PC-3 (cell line): ENCODE results near the gene REXO1. TPM values are rescaled to one million over a fixed set of nuclear protein-coding genes. Genes with fewer than 3 reads are reported as not detected.

ENCODE experiments used
- ATAC-seq: fragments of 200-7000 bp; cut with Tn5 transposase; 2 replicates; pipeline ENCODE4 v1.9.1; 2020; ENCODE audit warnings: mild to moderate bottlenecking, moderate library complexity
- BruUV-seq: library from RNA; stranded (reverse); fragments of 400-500 nt; replicated peaks from 2 replicates; lab custom pipeline; 2021; lab: Mats Ljungman, UMichigan
- CTCF ChIA-PET: fragments of 300-600 bp; sonication (Branson Sonifier 250); formaldehyde crosslinking; loops from one replicate; lab custom pipeline; 2022; ENCODE audit warnings: antibody characterized with exemption; lab: Charles Lee
- POLR2A ChIA-PET: fragments of 300-600 bp; sonication (Branson Sonifier 250); formaldehyde crosslinking; loops from one replicate; lab custom pipeline; 2022; ENCODE audit warnings: antibody characterized with exemption; ENCODE audit not compliant: unreplicated experiment; lab: Charles Lee
- DNase-seq: peaks from one replicate; pipeline ENCODE4 v3.0.0-alpha.2; 2015
- H2AFZ ChIP-seq: fragments of 300-600 bp; sonication (generic); 2 replicates; pipeline ENCODE4 v1.6.0; 2016; ENCODE audit warnings: antibody characterized with exemption, low read length
- H3F3A ChIP-seq: fragments of 300-600 bp; sonication (generic); one replicate; pipeline ENCODE4 v1.6.0; 2017; ENCODE audit warnings: antibody characterized with exemption, low read length, control low read depth, mild to moderate bottlenecking; ENCODE audit not compliant: unreplicated experiment
- H3K27ac ChIP-seq: fragments of 300-600 bp; sonication (generic); 2 replicates; pipeline ENCODE4 v1.5.1; 2016; ENCODE audit warnings: mild to moderate bottlenecking, low read length
- H3K27me3 ChIP-seq: fragments of 300-600 bp; sonication (generic); 2 replicates; pipeline ENCODE4 v1.6.1; 2016; ENCODE audit warnings: low read length, mixed read lengths
- H3K36me3 ChIP-seq: fragments of 300-600 bp; sonication (generic); 2 replicates; pipeline ENCODE4 v1.6.1; 2016; ENCODE audit warnings: low read depth, mixed run types, low read length, mixed read lengths
- H3K4me1 ChIP-seq: fragments of 300-600 bp; sonication (generic); 2 replicates; pipeline ENCODE4 v1.5.1; 2016; ENCODE audit warnings: low read length; ENCODE audit not compliant: insufficient read depth
- H3K4me2 ChIP-seq: fragments of 300-600 bp; sonication (generic); 2 replicates; pipeline ENCODE4 v1.6.0; 2016; ENCODE audit warnings: low read length
- H3K4me3 ChIP-seq: fragments of 300-600 bp; sonication (generic); 2 replicates; pipeline ENCODE4 v1.5.1; 2016; ENCODE audit warnings: mild to moderate bottlenecking, low read length, mixed read lengths
- H3K79me2 ChIP-seq: fragments of 300-600 bp; sonication (generic); 2 replicates; pipeline ENCODE4 v1.6.1; 2017; ENCODE audit warnings: low read length, mixed read lengths
- H3K9ac ChIP-seq: fragments of 300-600 bp; sonication (generic); 2 replicates; pipeline ENCODE4 v1.6.0; 2016; ENCODE audit warnings: mild to moderate bottlenecking, low read length
- H3K9me2 ChIP-seq: fragments of 300-600 bp; sonication (generic); replicated peaks from 2 replicates; pipeline ENCODE4 v1.6.1; 2016; ENCODE audit warnings: mixed run types, low read length, mixed read lengths
- H3K9me3 ChIP-seq: fragments of 300-600 bp; sonication (generic); 2 replicates; pipeline ENCODE4 v1.6.1; 2016; ENCODE audit warnings: low read length, mixed read lengths
- H4K20me1 ChIP-seq: fragments of 300-600 bp; sonication (generic); 2 replicates; pipeline ENCODE4 v1.6.1; 2016; ENCODE audit warnings: low read length, mixed read lengths
- EZH2 ChIP-seq: fragments of 300-600 bp; sonication (generic); IDR thresholded peaks from one replicate; pipeline ENCODE4 v1.6.1; 2017; ENCODE audit warnings: antibody characterized with exemption, mild to moderate bottlenecking, low read length; ENCODE audit not compliant: unreplicated experiment
- EZH2phosphoT487 ChIP-seq: fragments of 300-600 bp; sonication (generic); IDR thresholded peaks from 2 replicates; pipeline ENCODE4 v1.6.1; 2018; ENCODE audit warnings: mild to moderate bottlenecking, antibody characterized with exemption, low read length, borderline replicate concordance
- intact Hi-C: fragments of 100-400 bp; cut with micrococcal nuclease; formaldehyde crosslinking; loops from 2 replicates; pipeline ENCODE4 v1.9.0; 2023
- microRNA-seq: library from miRNA; unstranded; fragments of <30 nt; microRNA quantifications from one replicate; pipeline ENCODE4 v1.1.0, GENCODE V29; 2020; ENCODE audit not compliant: unreplicated experiment
- total RNA-seq: library from RNA; depleted of rRNA; stranded (reverse); fragments of >200 nt; gene quantifications from 2 replicates; pipeline ENCODE4 v1.2.3, GENCODE V29; 2014; rRNA removed
- TF ChIP-seq, protein P1 (sequence below): fragments of 300-600 bp; sonication (generic); conservative IDR thresholded peaks from 2 replicates; pipeline ENCODE4 v1.5.1; 2017; ENCODE audit warnings: antibody characterized with exemption, low read depth, mild to moderate bottlenecking, low read length

Gene REXO1
- total RNA-seq, 1 experiment from 2014 or later = 21.4 TPM

- TF ChIP-seq EZH2phosphoT487 = no peak
- TF ChIP-seq, protein P1, sequence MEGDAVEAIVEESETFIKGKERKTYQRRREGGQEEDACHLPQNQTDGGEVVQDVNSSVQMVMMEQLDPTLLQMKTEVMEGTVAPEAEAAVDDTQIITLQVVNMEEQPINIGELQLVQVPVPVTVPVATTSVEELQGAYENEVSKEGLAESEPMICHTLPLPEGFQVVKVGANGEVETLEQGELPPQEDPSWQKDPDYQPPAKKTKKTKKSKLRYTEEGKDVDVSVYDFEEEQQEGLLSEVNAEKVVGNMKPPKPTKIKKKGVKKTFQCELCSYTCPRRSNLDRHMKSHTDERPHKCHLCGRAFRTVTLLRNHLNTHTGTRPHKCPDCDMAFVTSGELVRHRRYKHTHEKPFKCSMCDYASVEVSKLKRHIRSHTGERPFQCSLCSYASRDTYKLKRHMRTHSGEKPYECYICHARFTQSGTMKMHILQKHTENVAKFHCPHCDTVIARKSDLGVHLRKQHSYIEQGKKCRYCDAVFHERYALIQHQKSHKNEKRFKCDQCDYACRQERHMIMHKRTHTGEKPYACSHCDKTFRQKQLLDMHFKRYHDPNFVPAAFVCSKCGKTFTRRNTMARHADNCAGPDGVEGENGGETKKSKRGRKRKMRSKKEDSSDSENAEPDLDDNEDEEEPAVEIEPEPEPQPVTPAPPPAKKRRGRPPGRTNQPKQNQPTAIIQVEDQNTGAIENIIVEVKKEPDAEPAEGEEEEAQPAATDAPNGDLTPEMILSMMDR = no peak
- no peak for TF ChIP-seq EZH2
- no peaks in the 10 kb centered on the region for H3K79me2 ChIP-seq
- 0 out of 2 replicates have a peak, but pooled peaks cover 7% of the 10 kb centered on the region for H3K4me1 ChIP-seq
- H2AFZ ChIP-seq = no peak overlapping the region
- intact Hi-C loops = no loop called here
- H3K9ac ChIP-seq = no peak overlapping the region
- no peaks in the 10 kb centered on the region for H3K36me3 ChIP-seq
- H3K4me2 ChIP-seq = no peak overlapping the region
- H3K9me2 ChIP-seq = no peaks in the 10 kb centered on the region
- ATAC-seq (peak; percentile 41), DNase-seq (no peak)
- no peaks in the 10 kb centered on the region for H3F3A ChIP-seq
- H3K9me3 ChIP-seq = 0 out of 2 replicates have a peak, but pooled peaks cover 4% of the 10 kb centered on the region
- H3K4me3 ChIP-seq = no peak overlapping the region
- no peaks in the 10 kb centered on the region for H4K20me1 ChIP-seq
- BruUV-seq = no TSS peak
- no peaks in the 10 kb centered on the region for H3K27me3 ChIP-seq
- ChIA-PET CTCF (no interaction called here), POLR2A (no interaction called here)
- no peak overlapping the region for H3K27ac ChIP-seq
Measured at GRCh38 chr19:1766800-1767352, 81.4 kb downstream of the REXO1 start.

GRCh38 chr19:1765904-1766799, 82.1 kb downstream of the REXO1 start:
- H3K36me3 ChIP-seq = no peaks in the 10 kb centered on the region
- H3K9me2 ChIP-seq = no peaks in the 10 kb centered on the region
- no peaks in the 10 kb centered on the region for H3F3A ChIP-seq
- H3K9me3 ChIP-seq = 0 out of 2 replicates have a peak, but pooled peaks cover 4% of the 10 kb centered on the region
- no peak overlapping the region for H3K9ac ChIP-seq
- H2AFZ ChIP-seq = no peak overlapping the region
- 0 out of 2 replicates have a peak, but pooled peaks cover 7% of the 10 kb centered on the region for H3K4me1 ChIP-seq
- H3K27ac ChIP-seq = no peak overlapping the region
- ChIA-PET POLR2A (interaction anchor here (0.5 to 0.8 kb wide), 2 partner anchors 89 to 497 kb away, joined by 3 to 4 read pairs; no protein-coding TSS in a partner anchor), CTCF (interaction anchor here (1.8 kb wide), 1 partner anchor 94 kb away, joined by 5 read pairs; no protein-coding TSS in a partner anchor)
- BruUV-seq = no TSS peak
- no peaks in the 10 kb centered on the region for H3K27me3 ChIP-seq
- H4K20me1 ChIP-seq = no peaks in the 10 kb centered on the region
- intact Hi-C loops = no loop called here
- DNase-seq (no peak), ATAC-seq (peak; percentile 2; the same call in 1 of the 2 replicates)
- no peak overlapping the region for H3K4me3 ChIP-seq
- TF ChIP-seq EZH2phosphoT487 (no peak), EZH2 (no peak)
- TF ChIP-seq, protein P1 = no peak
- no peak overlapping the region for H3K4me2 ChIP-seq
- H3K79me2 ChIP-seq = no peaks in the 10 kb centered on the region

Small RNA genes within 50 kb of the gene (microRNA-seq; reads per million reads assigned to microRNA genes)
- gene MIR1909 = 2.0 reads per million

Other genes starting within 250 kb of the REXO1 start
- 148 and 157 TPM in 2 replicates for gene UQCR11, start 243.0 kb downstream of the REXO1 start, total RNA-seq
- 147 and 196 TPM in 2 replicates for gene TCF3, start 195.9 kb downstream of the REXO1 start, total RNA-seq
- 1.4 and 2.0 TPM in 2 replicates for gene ONECUT3, start 95.0 kb downstream of the REXO1 start, total RNA-seq
- gene ATP8B3, start 36.2 kb downstream of the REXO1 start, total RNA-seq = 3.9 and 4.2 TPM in 2 replicates
- 15.1 and 20.9 TPM in 2 replicates for gene KLF16, start 15.1 kb upstream of the REXO1 start, total RNA-seq
- gene ABHD17A, start 37.0 kb upstream of the REXO1 start, total RNA-seq = 101 and 102 TPM in 2 replicates
- 8.4 and 10.3 TPM in 2 replicates for gene ADAT3, start 56.9 kb upstream of the REXO1 start, total RNA-seq
- gene SCAMP4, start 56.9 kb upstream of the REXO1 start, total RNA-seq = 61.5 and 73.7 TPM in 2 replicates
- gene CSNK1G2, start 92.7 kb upstream of the REXO1 start, total RNA-seq = 83.6 and 106 TPM in 2 replicates
- gene BTBD2, start 167.2 kb upstream of the REXO1 start, total RNA-seq = 72.0 and 94.0 TPM in 2 replicates
- gene MKNK2, start 202.8 kb upstream of the REXO1 start, total RNA-seq = 95.4 and 96.8 TPM in 2 replicates
- gene MOB3A, start 247.8 kb upstream of the REXO1 start, total RNA-seq = 15.1 and 24.8 TPM in 2 replicates
- 1.0 and 3.6 TPM in 2 replicates for gene IZUMO4, start 248.4 kb upstream of the REXO1 start, total RNA-seq